HFFc6 (cell line): ENCODE measurements around the gene TTLL13. TPM values are rescaled to one million over a fixed set of nuclear protein-coding genes. Genes with fewer than 3 reads are reported as not detected.

ENCODE experiments used
- DNase-seq: peaks from one replicate; pipeline ENCODE4 v3.0.0-alpha.2; 2018
- H3K27ac Mint-ChIP-seq: 2 replicates; pipeline ENCODE4 v1.8.0; 2020; ENCODE audit warnings: mild to moderate bottlenecking, mixed read lengths
- H3K27me3 Mint-ChIP-seq: 2 replicates; pipeline ENCODE4 v1.8.0; 2021; ENCODE audit warnings: mild to moderate bottlenecking, moderate library complexity, mixed read lengths; ENCODE audit not compliant: insufficient read depth
- H3K36me3 Mint-ChIP-seq: 2 replicates; pipeline ENCODE4 v1.8.0; 2021; ENCODE audit warnings: low read depth, mixed read lengths
- H3K4me1 Mint-ChIP-seq: 2 replicates; pipeline ENCODE4 v1.8.0; 2020; ENCODE audit warnings: low read depth, mixed read lengths
- H3K4me3 Mint-ChIP-seq: 2 replicates; pipeline ENCODE4 v1.8.0; 2020; ENCODE audit warnings: mild to moderate bottlenecking, moderate library complexity, mixed read lengths
- H3K9me3 Mint-ChIP-seq: 2 replicates; pipeline ENCODE4 v1.8.0; 2020; ENCODE audit warnings: mild to moderate bottlenecking, mixed read lengths
- total RNA-seq, 6 experiments: library from RNA; stranded (reverse); fragmentation: NEBNext Ultra II Directional; extraction: Animal tissue kit (Norgen Biotek cat#: 25700); gene quantifications; 2 replicates in 1 of 6; 3 replicates in 5 of 6; pipeline ENCODE4 v1.2.3, GENCODE V29; 2021
- TF ChIP-seq, protein P1 (sequence below): fragments of 200-600 bp; sonication (generic); IDR thresholded peaks from 2 replicates; pipeline ENCODE4 v1.5.0; 2021; ENCODE audit warnings: antibody characterized with exemption, mild to moderate bottlenecking

Gene TTLL13
- total RNA-seq, 6 experiments from 2014 or later = 0.07 to 0.14 TPM; not detected in 4

DNA sequence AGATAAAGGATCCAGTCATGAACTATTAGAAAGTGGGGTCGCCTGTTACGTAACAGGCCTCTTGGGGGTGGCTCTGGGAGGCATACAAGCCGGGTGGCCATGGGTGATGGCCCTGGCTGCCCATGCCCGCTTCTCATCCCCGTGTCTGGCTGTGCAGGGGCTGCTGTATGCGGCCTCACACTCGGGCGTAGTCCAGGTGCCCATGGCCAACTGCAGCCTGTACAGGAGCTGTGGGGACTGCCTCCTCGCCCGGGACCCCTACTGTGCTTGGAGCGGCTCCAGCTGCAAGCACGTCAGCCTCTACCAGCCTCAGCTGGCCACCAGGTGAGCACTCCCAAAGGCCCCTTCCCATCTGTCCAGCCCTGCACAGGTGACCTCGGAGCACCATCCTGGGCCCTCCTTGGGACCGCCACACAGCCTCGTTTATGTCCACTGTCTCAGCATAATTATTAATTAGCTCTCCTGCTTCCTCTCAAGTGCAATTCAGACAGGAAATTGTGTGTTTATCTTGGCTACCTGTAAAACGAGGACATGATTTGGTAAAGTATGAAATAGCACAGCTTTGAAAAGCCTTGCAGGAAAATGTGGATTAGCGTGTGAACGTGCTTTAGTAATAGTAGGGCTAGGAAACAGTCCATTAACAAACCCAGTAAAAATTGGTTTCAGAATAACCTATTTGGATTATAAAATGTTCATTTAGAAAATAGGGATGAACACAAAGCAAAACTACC, 23.7 kb upstream of the TTLL13 start:
- no peaks in the 10 kb centered on the region; the same call in 1 of the 2 replicates for H3K36me3 Mint-ChIP-seq
- peaks cover 9% of the 10 kb centered on the region; the same call in 1 of the 2 replicates for H3K4me1 Mint-ChIP-seq
- H3K27me3 Mint-ChIP-seq = no peaks in the 10 kb centered on the region
- no peak overlapping the region for H3K4me3 Mint-ChIP-seq
- H3K9me3 Mint-ChIP-seq = no peaks in the 10 kb centered on the region
- TF ChIP-seq, protein P1, sequence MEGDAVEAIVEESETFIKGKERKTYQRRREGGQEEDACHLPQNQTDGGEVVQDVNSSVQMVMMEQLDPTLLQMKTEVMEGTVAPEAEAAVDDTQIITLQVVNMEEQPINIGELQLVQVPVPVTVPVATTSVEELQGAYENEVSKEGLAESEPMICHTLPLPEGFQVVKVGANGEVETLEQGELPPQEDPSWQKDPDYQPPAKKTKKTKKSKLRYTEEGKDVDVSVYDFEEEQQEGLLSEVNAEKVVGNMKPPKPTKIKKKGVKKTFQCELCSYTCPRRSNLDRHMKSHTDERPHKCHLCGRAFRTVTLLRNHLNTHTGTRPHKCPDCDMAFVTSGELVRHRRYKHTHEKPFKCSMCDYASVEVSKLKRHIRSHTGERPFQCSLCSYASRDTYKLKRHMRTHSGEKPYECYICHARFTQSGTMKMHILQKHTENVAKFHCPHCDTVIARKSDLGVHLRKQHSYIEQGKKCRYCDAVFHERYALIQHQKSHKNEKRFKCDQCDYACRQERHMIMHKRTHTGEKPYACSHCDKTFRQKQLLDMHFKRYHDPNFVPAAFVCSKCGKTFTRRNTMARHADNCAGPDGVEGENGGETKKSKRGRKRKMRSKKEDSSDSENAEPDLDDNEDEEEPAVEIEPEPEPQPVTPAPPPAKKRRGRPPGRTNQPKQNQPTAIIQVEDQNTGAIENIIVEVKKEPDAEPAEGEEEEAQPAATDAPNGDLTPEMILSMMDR = no peak
- no peak for DNase-seq
- H3K27ac Mint-ChIP-seq = no peak overlapping the region

DNA sequence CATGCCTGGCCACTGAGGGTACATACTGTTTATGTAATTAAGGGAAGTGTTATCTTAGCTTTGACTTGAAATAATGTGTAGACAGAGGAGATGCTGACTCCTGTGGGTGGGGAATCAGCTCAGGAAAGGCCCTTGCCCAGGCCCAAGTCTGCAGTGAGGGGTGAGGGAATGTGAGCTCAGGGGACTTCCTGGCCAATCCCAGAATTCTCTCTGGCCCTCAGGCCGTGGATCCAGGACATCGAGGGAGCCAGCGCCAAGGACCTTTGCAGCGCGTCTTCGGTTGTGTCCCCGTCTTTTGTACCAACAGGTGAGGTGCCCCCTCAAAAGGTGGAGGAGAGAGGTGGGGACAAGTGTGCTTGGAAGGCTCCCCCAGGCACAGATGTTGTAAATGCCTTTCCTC, 22.0 kb upstream of the TTLL13 start:
- Mint-ChIP-seq H3K27me3 (no peaks in the 10 kb centered on the region), H3K4me1 (peaks cover 11% of the 10 kb centered on the region), H3K4me3 (no peak overlapping the region), H3K36me3 (peaks cover 6% of the 10 kb centered on the region), H3K9me3 (no peaks in the 10 kb centered on the region), H3K27ac (no peak overlapping the region)
- TF ChIP-seq, protein P1 = no peak
- no peak for DNase-seq

DNA sequence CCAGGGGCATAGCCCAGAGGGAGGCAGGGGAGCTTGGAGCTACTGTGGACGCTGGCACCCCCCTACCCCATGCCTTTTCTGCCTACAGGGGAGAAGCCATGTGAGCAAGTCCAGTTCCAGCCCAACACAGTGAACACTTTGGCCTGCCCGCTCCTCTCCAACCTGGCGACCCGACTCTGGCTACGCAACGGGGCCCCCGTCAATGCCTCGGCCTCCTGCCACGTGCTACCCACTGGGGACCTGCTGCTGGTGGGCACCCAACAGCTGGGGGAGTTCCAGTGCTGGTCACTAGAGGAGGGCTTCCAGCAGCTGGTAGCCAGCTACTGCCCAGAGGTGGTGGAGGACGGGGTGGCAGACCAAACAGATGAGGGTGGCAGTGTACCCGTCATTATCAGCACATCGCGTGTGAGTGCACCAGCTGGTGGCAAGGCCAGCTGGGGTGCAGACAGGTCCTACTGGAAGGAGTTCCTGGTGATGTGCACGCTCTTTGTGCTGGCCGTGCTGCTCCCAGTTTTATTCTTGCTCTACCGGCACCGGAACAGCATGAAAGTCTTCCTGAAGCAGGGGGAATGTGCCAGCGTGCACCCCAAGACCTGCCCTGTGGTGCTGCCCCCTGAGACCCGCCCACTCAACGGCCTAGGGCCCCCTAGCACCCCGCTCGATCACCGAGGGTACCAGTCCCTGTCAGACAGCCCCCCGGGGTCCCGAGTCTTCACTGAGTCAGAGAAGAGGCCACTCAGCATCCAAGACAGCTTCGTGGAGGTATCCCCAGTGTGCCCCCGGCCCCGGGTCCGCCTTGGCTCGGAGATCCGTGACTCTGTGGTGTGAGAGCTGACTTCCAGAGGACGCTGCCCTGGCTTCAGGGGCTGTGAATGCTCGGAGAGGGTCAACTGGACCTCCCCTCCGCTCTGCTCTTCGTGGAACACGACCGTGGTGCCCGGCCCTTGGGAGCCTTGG, 21.3 kb upstream of the TTLL13 start:
- Mint-ChIP-seq H3K27ac (no peak overlapping the region), H3K9me3 (no peaks in the 10 kb centered on the region), H3K4me3 (no peak overlapping the region), H3K27me3 (no peaks in the 10 kb centered on the region; the same call in 1 of the 2 replicates), H3K4me1 (peaks cover 19% of the 10 kb centered on the region), H3K36me3 (peaks cover 6% of the 10 kb centered on the region)
- DNase-seq = no peak
- TF ChIP-seq, protein P1 = no peak

DNA sequence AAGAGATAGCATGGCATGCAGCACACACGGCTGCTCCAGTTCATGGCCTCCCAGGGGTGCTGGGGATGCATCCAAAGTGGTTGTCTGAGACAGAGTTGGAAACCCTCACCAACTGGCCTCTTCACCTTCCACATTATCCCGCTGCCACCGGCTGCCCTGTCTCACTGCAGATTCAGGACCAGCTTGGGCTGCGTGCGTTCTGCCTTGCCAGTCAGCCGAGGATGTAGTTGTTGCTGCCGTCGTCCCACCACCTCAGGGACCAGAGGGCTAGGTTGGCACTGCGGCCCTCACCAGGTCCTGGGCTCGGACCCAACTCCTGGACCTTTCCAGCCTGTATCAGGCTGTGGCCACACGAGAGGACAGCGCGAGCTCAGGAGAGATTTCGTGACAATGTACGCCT, 20.4 kb upstream of the TTLL13 start:
- no peak for DNase-seq
- Mint-ChIP-seq H3K36me3 (peaks cover 6% of the 10 kb centered on the region), H3K9me3 (no peaks in the 10 kb centered on the region), H3K4me3 (no peak overlapping the region), H3K27me3 (no peaks in the 10 kb centered on the region; the same call in 1 of the 2 replicates), H3K4me1 (peaks cover 20% of the 10 kb centered on the region), H3K27ac (no peak overlapping the region)
- TF ChIP-seq, protein P1 = no peak

DNA sequence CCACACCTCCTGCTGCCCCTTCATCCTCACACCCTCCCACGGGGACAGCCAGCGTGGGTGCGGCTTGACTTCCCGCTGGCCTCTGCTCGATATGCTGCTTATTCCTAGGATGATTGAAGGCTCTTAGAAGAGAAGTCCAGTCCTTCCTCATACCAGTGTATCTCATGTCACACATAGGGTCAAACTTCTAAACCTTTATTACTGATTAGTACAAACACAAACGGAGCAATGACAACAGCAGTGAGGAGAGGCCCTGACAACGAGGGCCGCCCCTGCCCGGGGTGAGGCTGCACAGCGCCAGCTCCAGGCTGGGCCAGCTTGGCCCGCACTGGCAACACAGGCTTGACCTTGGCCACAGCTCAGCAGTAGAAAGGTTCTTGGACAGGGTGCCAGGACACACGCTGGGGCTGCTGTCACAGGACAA, 19.3 kb upstream of the TTLL13 start:
- DNase-seq = no peak
- Mint-ChIP-seq H3K27me3 (no peaks in the 10 kb centered on the region; the same call in 1 of the 2 replicates), H3K4me1 (peaks cover 27% of the 10 kb centered on the region), H3K4me3 (no peak overlapping the region), H3K27ac (no peak overlapping the region), H3K36me3 (peaks cover 6% of the 10 kb centered on the region), H3K9me3 (no peaks in the 10 kb centered on the region)
- TF ChIP-seq, protein P1 = no peak
